ENCODE data around the gene TIMM10B. TPM values are rescaled to one million over a fixed set of nuclear protein-coding genes. Genes with fewer than 3 reads are reported as not detected.

TIMM10B gene
- total and polyA plus RNA-seq, 4 donors: 16.1 to 31.9 (median 16.7) TPM

DNA sequence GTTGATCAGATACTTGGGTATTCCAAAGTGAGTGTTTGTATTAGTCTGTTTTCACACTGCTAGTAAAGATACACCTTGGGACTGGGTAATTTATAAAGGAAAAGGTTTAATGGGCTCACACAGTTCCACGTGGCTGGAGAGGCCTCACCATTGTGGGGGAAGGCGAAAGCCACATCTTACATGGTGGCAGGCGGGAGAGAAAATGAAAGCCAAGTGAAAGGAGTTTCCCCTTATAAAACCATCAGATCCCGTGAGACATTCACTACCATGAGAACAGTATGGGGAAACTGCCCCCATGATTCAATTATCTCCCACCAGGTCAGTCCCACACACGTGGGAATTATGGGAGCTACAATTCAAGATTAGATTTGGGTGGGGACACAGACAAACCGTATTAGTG is 7.0 kb downstream of the TIMM10B start:
- Histone ChIP-seq H3K9ac (ENCODE audit: low read depth in 1 of 2, low read length in 2 of 2) (no peak overlapping the region), H3K4me3 (ENCODE audit: low read depth in 1 of 3, low read length in 3 of 3) (no peak overlapping the region), H3K27me3 (ENCODE audit: control insufficient read depth in 4 of 4, insufficient read depth in 4 of 4, low read length in 3 of 4) (no peaks in the 10 kb centered on the region), H3K36me3 (ENCODE audit: control insufficient read depth in 4 of 4, insufficient read depth in 3 of 4, low read depth in 1 of 4, low read length in 3 of 4) (peaks cover 0 to 23% (median 13%) of the 10 kb centered on the region in 4 donors), H3K9me3 (ENCODE audit: control insufficient read depth in 4 of 4, low read length in 3 of 4) (no peaks in the 10 kb centered on the region), H3K4me1 (ENCODE audit: control insufficient read depth in 4 of 4, insufficient read depth in 4 of 4, low read length in 3 of 4) (peaks cover 7 to 12% (median 10%) of the 10 kb centered on the region in 4 donors), H3K27ac (ENCODE audit: low read depth in 1 of 2, low read length in 2 of 2) (no peak overlapping the region)
- no peak for DNase-seq (ENCODE audit: low spot score)
- WGBS: 92% methylated on average over 6 of the region's 6 CpGs
- TF ChIP-seq, protein P1, sequence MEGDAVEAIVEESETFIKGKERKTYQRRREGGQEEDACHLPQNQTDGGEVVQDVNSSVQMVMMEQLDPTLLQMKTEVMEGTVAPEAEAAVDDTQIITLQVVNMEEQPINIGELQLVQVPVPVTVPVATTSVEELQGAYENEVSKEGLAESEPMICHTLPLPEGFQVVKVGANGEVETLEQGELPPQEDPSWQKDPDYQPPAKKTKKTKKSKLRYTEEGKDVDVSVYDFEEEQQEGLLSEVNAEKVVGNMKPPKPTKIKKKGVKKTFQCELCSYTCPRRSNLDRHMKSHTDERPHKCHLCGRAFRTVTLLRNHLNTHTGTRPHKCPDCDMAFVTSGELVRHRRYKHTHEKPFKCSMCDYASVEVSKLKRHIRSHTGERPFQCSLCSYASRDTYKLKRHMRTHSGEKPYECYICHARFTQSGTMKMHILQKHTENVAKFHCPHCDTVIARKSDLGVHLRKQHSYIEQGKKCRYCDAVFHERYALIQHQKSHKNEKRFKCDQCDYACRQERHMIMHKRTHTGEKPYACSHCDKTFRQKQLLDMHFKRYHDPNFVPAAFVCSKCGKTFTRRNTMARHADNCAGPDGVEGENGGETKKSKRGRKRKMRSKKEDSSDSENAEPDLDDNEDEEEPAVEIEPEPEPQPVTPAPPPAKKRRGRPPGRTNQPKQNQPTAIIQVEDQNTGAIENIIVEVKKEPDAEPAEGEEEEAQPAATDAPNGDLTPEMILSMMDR (IDR thresholded peaks at IDR 0.05; ENCODE audit: low read depth, low read length, missing input control): no peak
- TF ChIP-seq RAD21 (IDR thresholded peaks at IDR 0.05) (no peak), SP1 (IDR thresholded peaks at IDR 0.05) (no peak), HNF4G (IDR thresholded peaks at IDR 0.05) (no peak), TAF1 (conservative IDR thresholded peaks at IDR 0.05) (no peak), RXRA (IDR thresholded peaks at IDR 0.05) (no peak), GABPA (IDR thresholded peaks at IDR 0.05 in 1 of 2, conservative IDR thresholded peaks at IDR 0.05 in 1 of 2) (no peak), FOXA1 (IDR thresholded peaks at IDR 0.05) (no peak), NR2F2 (IDR thresholded peaks at IDR 0.05) (no peak), FOXA2 (IDR thresholded peaks at IDR 0.05) (no peak), YY1 (IDR thresholded peaks at IDR 0.05) (no peak), EGR1 (IDR thresholded peaks at IDR 0.05; ENCODE audit: low read depth in 2 of 2) (no peak), JUND (IDR thresholded peaks at IDR 0.05) (no peak), HNF4A (conservative IDR thresholded peaks at IDR 0.05) (no peak)
- TF ChIP-seq, protein P2, sequence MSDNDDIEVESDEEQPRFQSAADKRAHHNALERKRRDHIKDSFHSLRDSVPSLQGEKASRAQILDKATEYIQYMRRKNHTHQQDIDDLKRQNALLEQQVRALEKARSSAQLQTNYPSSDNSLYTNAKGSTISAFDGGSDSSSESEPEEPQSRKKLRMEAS (IDR thresholded peaks at IDR 0.05): no peak
- TF ChIP-seq, protein P3, sequence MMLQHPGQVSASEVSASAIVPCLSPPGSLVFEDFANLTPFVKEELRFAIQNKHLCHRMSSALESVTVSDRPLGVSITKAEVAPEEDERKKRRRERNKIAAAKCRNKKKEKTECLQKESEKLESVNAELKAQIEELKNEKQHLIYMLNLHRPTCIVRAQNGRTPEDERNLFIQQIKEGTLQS (IDR thresholded peaks at IDR 0.05): no peak
- TF ChIP-seq, protein P4, sequence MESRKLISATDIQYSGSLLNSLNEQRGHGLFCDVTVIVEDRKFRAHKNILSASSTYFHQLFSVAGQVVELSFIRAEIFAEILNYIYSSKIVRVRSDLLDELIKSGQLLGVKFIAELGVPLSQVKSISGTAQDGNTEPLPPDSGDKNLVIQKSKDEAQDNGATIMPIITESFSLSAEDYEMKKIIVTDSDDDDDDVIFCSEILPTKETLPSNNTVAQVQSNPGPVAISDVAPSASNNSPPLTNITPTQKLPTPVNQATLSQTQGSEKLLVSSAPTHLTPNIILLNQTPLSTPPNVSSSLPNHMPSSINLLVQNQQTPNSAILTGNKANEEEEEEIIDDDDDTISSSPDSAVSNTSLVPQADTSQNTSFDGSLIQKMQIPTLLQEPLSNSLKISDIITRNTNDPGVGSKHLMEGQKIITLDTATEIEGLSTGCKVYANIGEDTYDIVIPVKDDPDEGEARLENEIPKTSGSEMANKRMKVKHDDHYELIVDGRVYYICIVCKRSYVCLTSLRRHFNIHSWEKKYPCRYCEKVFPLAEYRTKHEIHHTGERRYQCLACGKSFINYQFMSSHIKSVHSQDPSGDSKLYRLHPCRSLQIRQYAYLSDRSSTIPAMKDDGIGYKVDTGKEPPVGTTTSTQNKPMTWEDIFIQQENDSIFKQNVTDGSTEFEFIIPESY (IDR thresholded peaks at IDR 0.05): no peak

DNA sequence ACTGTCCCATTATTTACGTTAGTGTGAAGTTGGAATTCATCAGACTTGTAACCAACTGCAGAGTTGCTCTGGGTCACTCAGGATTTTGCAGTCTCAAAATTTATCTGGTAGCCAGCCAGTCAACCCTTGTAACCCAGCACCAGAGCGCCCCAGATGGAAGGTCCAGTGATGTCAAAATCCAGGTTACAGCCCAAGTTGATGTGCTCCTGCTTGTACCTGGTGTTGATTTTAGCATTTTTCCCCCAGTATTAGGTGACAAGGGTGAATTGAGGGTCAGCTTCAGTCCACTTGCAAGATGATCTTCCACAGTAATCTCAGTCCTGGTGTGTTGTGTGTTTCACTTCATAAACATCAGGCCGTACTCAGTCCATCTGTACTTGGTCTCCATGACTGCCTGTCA is 7.5 kb downstream of the TIMM10B start:
- H3K9ac ChIP-seq (ENCODE audit: low read depth in 1 of 2, low read length in 2 of 2): no peak overlapping the region
- no peak overlapping the region for H3K4me3 ChIP-seq (ENCODE audit: low read depth in 1 of 3, low read length in 3 of 3)
- H3K36me3 ChIP-seq (ENCODE audit: control insufficient read depth in 4 of 4, insufficient read depth in 3 of 4, low read depth in 1 of 4, low read length in 3 of 4): peaks cover 0 to 20% (median 9%) of the 10 kb centered on the region in 4 donors
- H3K4me1 ChIP-seq (ENCODE audit: control insufficient read depth in 4 of 4, insufficient read depth in 4 of 4, low read length in 3 of 4): peaks cover 7 to 12% (median 10%) of the 10 kb centered on the region in 4 donors
- no peak overlapping the region for H3K27ac ChIP-seq (ENCODE audit: low read depth in 1 of 2, low read length in 2 of 2)
- peak in 1 of 2 donors; percentile 7 for TF ChIP-seq RXRA (IDR thresholded peaks at IDR 0.05)
- no peak for TF ChIP-seq EGR1 (IDR thresholded peaks at IDR 0.05; ENCODE audit: low read depth in 2 of 2)
- peak in 1 of 2 donors; percentile 5 for TF ChIP-seq HNF4A (conservative IDR thresholded peaks at IDR 0.05)
- H3K9me3 ChIP-seq (ENCODE audit: control insufficient read depth in 4 of 4, low read length in 3 of 4): no peaks in the 10 kb centered on the region
- no peaks in the 10 kb centered on the region for H3K27me3 ChIP-seq (ENCODE audit: control insufficient read depth in 4 of 4, insufficient read depth in 4 of 4, low read length in 3 of 4)
- DNase-seq (ENCODE audit: low spot score): no peak
- 83% methylated on average over 3 of the region's 3 CpGs for WGBS

All from liver (tissue), 9 donors.